HG03175 (cell line): ENCODE data around the gene TNXB.

Source experiments
- ATAC-seq: cut with Tn5 transposase; IDR thresholded peaks from one replicate; pipeline ENCODE4 v1.9.1; 2021; ENCODE audit warnings: mild to moderate bottlenecking, moderate library complexity; ENCODE audit not compliant: unreplicated experiment

The TNXB gene

DNA sequence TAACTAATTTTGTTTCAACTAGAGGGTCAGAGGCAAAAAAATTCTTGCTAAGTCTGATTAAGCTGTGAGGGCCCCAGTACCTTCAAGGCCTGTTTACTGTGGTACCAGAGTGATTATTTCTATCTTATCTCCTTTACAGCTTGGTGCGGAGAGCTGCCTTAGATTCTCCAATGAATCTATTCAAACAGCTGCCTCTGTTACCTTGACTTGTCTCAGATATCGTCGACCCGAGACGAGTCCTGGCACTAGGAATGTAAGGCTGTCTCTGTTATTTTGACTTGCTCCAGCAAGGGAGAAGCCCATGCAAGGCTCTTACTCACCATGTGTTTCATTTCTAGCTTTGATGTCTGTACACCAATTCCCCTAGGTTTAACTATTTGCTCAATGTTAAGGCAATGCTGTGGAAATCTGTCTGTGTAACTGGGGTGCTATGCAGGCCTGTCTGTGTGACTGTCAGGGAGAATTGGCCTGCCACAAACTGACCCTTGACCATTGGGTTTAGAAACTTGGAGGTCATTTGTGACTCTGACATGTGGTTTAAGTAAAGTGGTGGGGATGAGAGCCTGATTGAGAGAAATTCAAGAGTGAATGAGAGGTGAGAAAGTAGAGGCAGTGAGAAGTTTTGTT, 31.4 kb upstream of the TNXB start:
- no peak for ATAC-seq

GRCh38 chr6:32139590-32139989, 30.5 kb upstream of the TNXB start:
- ATAC-seq: no peak

- no peak for ATAC-seq
Measured at GRCh38 chr6:32137454-32137853, 28.3 kb upstream of the TNXB start.

- no peak for ATAC-seq
Measured at GRCh38 chr6:32133786-32134185, 24.6 kb upstream of the TNXB start.

DNA sequence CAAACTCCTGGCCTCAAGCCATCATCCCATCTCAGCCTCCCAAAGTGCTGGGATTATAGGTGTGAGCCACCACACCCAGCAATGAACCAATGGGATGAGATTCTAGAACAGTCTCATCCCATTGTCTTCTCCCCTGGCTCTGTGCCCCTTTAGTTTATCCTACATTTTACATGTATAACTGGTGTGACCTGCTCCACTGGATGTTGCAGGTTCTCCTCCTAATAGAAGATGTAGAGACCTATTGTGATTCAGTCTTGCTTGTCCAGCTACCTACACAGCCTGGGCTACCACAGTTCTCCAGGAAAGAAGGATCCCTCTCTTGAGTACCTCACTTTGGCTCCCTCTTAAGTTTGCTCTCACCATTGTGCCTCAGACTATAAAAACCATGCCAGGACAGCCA, 23.0 kb upstream of the TNXB start:
- ATAC-seq: no peak

DNA sequence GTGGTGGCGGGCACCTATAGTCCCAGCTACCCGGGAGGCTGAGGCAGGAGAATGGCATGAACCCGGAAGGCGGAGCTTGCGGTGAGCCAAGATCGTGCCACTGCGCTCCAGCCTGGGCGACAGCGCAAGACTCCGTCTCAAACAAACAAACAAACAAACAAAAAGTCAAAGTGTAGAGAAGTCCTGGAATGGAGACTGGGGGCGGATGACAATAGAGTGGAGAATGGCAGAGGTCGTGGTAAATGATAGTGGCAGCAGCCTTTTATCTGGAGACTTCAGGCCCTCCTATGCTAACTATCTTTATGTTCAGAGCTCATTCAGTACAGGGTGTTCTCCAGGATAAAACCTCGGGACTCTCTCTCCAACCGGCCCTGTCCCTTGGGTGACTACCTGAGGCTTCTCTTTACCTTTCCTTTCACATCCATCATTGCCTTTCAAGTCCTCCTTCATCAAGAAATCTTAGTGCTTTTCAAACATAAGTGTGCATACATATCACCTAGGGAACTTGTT, 22.4 kb upstream of the TNXB start:
- no peak for ATAC-seq

DNA sequence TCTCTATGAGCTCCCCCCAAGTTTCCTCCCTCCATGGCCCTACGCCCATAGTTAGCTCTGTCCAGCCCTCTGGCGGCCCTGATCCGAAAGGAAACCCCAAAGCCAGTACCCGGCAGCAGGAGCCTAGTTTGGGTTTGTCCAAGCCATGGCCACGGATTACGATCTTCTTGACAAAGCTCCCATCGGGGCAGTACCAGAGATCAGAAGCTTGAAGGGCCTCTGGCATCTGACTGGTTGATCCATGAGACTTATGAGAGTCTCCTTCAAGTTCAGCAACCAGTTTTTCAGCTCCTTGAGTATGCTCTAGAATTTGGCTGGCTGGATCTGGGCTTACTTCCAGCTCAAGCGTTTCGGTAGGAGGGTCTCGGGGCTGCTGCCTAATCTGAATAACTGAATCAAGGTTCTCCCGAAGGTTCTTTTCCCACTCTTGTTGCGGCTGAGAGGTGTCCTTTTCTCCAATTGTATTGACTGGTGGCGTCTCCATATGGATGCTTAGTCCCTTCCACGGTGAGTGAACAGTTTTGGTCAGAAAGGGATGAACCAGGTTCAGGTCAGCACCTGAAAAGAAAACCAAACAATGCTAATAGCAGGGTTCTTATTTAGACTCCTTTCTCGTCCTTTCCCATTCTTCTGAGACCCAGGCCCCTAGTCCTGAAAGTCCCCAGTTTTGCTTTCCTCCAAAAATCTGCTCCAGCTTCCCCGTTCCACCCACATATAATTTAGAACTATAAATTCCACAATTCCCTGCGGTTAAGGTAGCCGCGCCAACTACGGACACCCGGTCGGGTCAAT, 20.4 kb upstream of the TNXB start:
- no peak for ATAC-seq

GRCh38 chr6:32128751-32129296, 19.7 kb upstream of the TNXB start:
- no peak for ATAC-seq

GRCh38 chr6:32127717-32128592, 18.8 kb upstream of the TNXB start, which contains the start of gene ATF6B:
Gene ATF6B (minus strand): TSS chr6:32128246. CDS start chr6:32128207, 39 bp downstream.
- ATAC-seq: peak; percentile 92

- ATAC-seq: no peak
Measured at GRCh38 chr6:32127409-32127716, 18.2 kb upstream of the TNXB start.

- no peak for ATAC-seq
Measured at GRCh38 chr6:32126880-32127279, 17.7 kb upstream of the TNXB start.

DNA sequence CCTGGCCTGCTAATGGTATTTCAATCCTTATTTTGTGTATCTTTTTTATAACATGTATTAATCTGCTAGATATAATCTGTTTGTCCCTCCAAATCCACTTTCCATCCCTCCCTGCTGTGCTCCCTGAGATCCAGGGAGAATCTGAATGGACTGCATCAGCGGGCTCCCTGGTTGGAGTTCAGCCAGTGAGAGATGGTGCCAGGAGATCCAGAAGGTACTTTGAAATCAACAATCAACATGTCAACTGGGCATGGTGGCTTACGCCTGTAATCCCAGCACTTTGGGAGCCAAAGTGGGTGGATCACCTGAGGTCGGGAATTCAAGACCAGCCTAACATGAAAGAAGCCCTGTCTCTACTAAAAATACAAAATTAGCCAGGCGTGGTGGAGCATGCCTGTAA, 14.5 kb upstream of the TNXB start:
- no peak for ATAC-seq

DNA sequence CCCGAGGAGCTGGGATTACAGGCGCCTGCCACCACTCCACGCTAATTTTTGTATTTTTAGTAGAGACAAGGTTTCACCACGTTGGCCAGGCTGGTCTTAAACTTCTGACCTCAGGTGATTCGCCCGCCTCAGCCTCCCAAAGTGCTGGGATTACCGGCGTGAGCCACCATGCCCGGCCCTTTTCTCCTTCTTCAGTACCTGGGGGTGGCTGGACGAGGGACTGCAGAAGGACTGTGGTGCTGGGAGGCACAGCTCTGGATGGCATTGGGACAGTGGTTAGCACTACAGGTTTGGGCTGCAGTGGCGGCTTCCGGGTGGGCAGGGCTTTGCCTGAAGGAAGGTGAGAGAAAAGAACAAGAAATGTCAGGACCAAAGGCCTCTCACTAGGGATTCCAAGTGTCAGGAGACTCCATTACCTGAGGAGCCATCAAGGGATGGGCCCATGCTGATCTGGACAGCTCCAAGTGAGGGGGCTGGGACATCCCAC, 11.5 kb upstream of the TNXB start:
- ATAC-seq: no peak

DNA sequence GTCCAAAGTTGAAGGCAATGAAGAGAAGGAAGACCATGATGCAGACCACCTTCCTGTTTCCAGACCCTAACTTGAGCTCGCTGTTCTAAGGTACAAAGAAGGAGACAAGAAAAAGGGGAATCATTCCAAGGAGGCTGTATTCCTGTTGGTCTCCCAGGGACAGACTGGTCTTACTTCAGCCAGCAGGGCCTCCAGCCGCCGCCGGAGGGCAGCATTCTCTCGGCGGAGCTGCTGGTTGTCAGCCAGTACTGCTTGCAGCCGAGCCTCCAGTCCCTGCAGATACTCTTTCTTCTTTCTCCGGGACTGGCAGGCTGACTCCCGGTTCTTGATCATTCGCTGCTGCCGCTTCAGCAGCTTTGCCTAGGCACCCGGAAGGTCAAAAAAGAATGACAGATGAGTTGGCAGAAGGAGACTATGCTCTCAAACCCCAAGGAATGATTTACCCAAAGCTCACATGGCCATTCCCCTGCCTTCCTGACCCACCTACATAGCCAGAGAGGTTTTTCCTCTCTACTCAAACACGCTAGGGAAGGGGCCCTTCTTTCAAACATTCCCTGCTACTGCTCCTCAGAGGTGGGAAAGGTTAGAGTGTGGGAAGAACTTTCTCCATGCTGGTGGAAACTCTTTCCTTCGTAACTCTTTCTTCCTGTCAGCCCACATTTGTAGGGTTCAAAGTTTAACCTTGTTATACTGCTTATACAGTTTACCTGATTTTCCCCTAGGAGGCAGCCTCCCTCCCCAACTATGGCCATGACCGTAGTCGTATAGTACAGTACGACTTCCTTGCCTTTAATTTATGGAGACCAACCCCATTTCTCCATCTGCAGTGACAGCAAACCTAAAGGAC, 9.9 kb upstream of the TNXB start:
- peak; percentile 51 for ATAC-seq

DNA sequence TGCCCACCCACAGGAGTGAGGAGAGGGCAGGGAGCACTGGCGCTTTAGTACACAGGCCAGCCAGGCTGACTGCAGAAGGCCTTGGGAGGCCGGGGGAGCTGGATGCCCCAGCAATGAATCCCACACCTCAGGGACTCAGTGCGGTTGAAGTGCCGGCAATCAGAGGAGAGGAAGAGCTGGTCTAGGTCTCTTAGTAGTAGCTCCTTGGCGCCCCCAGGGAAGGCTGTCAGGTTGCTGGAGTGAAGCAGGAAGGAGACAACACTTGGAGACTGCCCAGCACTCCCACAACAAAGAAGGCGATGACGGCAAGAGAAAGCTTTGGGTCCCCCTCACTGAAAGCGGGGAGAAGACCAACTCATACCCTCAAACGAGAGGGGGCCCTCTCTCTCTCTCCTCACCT, 8.3 kb upstream of the TNXB start:
- no peak for ATAC-seq

DNA sequence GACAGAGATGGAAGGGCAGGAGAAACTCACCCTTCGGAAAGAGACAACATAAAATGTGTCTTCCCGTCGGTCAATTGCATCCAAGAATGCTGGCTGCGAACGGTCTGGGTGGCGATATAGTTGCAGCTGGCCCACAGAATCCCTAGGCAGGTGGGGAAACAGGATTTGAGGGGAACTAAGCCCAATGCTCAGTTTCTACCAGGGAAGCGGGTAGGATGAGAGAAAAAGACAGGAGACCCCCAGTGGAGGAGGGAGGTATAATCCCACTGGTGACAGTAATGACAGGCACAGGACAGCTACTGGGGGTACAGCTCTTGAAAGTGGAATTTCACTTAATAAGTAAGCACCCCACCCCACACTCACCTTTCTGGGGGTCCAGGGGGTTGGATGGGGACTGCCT, 7.5 kb upstream of the TNXB start:
- ATAC-seq: no peak

DNA sequence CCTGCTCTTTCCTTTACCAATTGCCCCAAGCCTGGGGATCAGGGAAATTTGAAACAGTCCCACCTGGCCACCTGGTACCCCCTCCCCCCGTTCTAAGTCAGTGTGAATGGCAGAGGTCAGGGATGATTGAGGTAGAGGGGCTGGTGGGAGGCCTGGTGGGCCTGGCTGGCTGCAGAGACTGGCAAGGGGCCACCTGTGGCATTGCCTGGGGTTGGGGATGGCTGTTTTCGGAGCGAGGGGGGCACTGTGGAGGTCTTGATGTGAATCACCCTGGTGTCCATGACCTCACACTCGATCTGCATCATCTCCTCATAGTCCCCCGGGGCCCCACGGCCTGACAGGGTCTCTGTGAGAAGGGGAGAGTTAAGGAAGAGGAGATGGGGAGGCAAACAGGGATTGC, 6.5 kb upstream of the TNXB start:
- no peak for ATAC-seq

DNA sequence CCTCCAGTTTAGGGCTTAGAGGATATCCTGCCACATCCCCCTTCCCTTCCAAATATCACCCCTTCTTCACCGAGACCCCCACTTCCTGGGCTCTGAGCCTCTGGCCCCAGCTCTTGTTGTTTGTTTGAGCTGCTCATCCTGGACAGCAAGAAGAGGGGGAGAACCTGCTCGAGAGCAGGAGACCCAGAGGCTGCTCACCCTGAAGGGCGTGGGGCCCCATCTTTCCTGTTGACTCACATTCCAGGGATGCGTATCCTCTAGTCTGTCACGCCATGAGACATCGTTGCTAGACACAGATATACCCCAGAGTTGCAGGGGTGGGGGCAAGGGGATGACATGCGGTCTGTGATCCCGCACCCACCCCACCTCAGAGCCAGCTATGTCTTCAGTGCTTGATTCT, 5.7 kb upstream of the TNXB start:
- ATAC-seq: no peak

DNA sequence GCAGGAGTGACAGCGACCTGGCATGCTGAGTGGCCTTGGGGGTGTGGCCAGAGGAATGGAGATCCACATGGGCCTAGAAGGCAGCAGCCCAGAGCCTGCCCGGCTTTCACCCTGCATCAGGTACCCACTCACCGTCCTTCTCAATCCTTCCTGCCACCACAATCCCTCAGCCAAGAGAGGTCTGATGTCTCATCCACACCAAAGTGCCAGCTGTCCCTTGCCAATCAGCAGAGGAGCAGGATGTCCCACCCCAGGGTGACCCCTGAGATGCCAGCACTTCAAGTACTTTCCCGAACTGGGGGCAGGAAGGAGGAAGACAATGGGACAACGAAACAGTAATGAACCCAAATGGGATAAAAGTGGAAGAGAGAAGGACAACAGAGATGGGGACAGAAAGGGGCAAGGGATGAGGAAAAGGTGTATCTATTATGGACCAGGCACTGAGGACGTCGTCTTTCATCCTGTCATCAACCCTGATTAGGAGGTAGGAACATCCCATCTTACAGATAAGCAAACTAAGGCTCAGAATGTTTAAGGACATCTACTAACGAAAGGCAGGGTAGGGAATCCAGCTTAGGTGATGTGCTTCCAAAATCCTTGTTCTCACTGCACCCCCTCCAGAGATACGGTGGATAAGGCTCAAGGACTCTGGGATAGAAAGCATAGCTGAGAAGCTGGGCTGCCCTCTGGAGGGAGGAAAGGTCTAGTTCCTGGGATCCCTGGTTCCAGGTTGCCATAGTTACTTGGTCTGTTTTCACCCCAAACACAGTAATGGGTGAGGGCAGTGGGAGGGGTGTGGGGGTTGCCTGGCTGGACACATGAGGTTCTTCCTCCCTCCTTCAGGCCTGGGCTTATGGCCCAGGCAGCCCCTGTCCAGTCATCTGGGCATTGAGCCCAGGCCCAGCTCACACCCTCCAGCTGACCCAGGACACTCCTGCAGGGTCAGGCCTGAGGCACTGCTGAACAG, 4.5 kb upstream of the TNXB start:
- no peak for ATAC-seq
